Type B pancreatic cell (in vitro differentiated cells): Measurements from ENCODE around the gene COA7. TPM values are rescaled to one million over a fixed set of nuclear protein-coding genes. Genes with fewer than 3 reads are reported as not detected.

Experiments used
- DNase-seq: peaks from one replicate; pipeline ENCODE4 v3.0.0; 2021; ENCODE audit warnings: mixed read lengths; ENCODE audit not compliant: unreplicated experiment; ENCODE audit errors: extremely low spot score
- H3K27ac Mint-ChIP-seq: 2 replicates; pipeline ENCODE4 v1.8.0; 2021; ENCODE audit warnings: mild to moderate bottlenecking, mixed read lengths
- H3K27me3 Mint-ChIP-seq: 2 replicates; pipeline ENCODE4 v1.8.0; 2021; ENCODE audit warnings: mixed read lengths
- H3K36me3 Mint-ChIP-seq: 2 replicates; pipeline ENCODE4 v1.8.0; 2021; ENCODE audit warnings: mixed read lengths
- H3K4me1 Mint-ChIP-seq: one replicate; pipeline ENCODE4 v1.8.0; 2021; ENCODE audit warnings: mixed read lengths; ENCODE audit not compliant: unreplicated experiment
- H3K4me3 Mint-ChIP-seq: 2 replicates; pipeline ENCODE4 v1.8.0; 2021; ENCODE audit warnings: mild to moderate bottlenecking, mixed read lengths
- H3K9me3 Mint-ChIP-seq: 2 replicates; pipeline ENCODE4 v1.8.0; 2021; ENCODE audit warnings: mixed read lengths
- total RNA-seq: library from RNA; stranded (reverse); gene quantifications from 2 replicates; pipeline ENCODE4 v1.2.1, GENCODE V29; 2021; ENCODE audit warnings: low replicate concordance
- TF ChIP-seq, protein P1 (sequence below): fragments of 200-600 bp; sonication (generic); conservative IDR thresholded peaks from 2 replicates; pipeline ENCODE4 v1.5.0; 2021; ENCODE audit warnings: antibody characterized with exemption, mild to moderate bottlenecking

The COA7 gene
- total RNA-seq, 1 donor from 2014 or later: 27.9 TPM

DNA sequence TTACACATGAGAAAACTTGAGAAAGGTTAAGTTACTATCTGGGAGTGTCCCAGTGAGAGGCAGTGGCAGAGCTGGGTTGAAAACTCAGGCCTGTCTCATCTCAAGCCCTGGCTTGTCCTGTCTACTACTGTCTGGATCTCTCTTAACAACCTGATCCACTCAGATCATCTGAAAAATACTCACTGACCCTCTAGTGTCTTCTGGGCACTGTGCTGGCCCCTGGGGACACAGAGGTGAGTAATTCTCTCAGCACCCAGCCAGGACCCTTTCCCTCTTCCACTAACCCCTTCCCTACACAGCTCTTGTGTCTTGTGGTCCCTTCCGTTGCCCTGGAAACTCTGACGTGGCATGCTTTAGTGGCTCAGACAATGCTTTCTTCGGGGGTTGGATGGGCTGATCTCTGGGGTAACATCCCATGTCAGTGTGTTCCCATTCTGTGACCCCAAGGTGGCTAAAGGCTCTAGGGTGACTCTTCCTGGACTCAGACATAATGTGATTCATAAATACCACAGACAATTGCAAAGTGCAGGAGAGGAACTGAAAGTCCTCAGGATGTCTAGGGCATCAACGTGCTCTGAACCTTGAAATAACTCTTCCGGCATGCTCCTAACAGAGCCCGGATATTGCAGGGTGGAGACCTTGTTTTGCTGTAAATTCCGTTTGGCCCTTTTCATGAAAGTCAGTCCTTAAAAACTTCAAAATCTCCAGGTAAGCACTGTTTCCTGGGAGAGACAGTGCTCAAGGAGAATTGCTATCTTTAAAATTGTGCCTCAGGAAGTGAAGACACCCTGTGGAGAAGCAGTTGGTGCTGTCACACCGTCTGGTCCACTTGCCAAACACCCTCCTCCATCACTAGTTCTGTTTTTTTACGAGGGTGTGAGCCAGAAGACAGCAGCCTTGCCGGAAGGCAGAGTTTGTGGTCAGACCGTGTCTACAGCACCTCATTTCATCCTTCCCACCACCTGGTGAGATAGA is 61.1 kb downstream of the COA7 start:
- H3K36me3 Mint-ChIP-seq: no peaks in the 10 kb centered on the region
- H3K27me3 Mint-ChIP-seq: peaks cover 33% of the 10 kb centered on the region
- H3K27ac Mint-ChIP-seq: no peak overlapping the region
- H3K9me3 Mint-ChIP-seq: peaks cover 13% of the 10 kb centered on the region
- TF ChIP-seq, protein P1, sequence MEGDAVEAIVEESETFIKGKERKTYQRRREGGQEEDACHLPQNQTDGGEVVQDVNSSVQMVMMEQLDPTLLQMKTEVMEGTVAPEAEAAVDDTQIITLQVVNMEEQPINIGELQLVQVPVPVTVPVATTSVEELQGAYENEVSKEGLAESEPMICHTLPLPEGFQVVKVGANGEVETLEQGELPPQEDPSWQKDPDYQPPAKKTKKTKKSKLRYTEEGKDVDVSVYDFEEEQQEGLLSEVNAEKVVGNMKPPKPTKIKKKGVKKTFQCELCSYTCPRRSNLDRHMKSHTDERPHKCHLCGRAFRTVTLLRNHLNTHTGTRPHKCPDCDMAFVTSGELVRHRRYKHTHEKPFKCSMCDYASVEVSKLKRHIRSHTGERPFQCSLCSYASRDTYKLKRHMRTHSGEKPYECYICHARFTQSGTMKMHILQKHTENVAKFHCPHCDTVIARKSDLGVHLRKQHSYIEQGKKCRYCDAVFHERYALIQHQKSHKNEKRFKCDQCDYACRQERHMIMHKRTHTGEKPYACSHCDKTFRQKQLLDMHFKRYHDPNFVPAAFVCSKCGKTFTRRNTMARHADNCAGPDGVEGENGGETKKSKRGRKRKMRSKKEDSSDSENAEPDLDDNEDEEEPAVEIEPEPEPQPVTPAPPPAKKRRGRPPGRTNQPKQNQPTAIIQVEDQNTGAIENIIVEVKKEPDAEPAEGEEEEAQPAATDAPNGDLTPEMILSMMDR: no peak
- DNase-seq: no peak
- no peak overlapping the region for H3K4me3 Mint-ChIP-seq
- peaks cover 22% of the 10 kb centered on the region for H3K4me1 Mint-ChIP-seq

- Mint-ChIP-seq H3K4me3 (no peak overlapping the region), H3K27me3 (peaks cover 37% of the 10 kb centered on the region), H3K27ac (no peak overlapping the region), H3K4me1 (peaks cover 26% of the 10 kb centered on the region), H3K9me3 (peaks cover 13% of the 10 kb centered on the region), H3K36me3 (no peaks in the 10 kb centered on the region)
- TF ChIP-seq, protein P1: no peak
- no peak for DNase-seq
Observed at GRCh38 chr1:52635321-52636089, 62.6 kb downstream of the COA7 start.

Other genes with a start within 250 kb of the COA7 start
- gene TUT4, start 145.3 kb downstream of the COA7 start, total RNA-seq: 69.4 and 108 TPM in 2 replicates
- gene GPX7, start 96.0 kb downstream of the COA7 start, total RNA-seq: 20.4 and 35.4 TPM in 2 replicates
- gene SHISAL2A, start 65.2 kb downstream of the COA7 start, total RNA-seq: not detected in 2 replicates
- gene ZYG11B, start 28.1 kb upstream of the COA7 start, total RNA-seq: 23.1 and 32.3 TPM in 2 replicates
- gene ZYG11A, start 144.4 kb upstream of the COA7 start, total RNA-seq: 0.31 and 0.64 TPM in 2 replicates
- 46.2 and 89.5 TPM in 2 replicates for gene ECHDC2, start 223.4 kb upstream of the COA7 start, total RNA-seq
- gene SCP2, start 228.9 kb upstream of the COA7 start, total RNA-seq: 108 and 121 TPM in 2 replicates